ENCODE measurements around the gene B4GALNT2. TPM values are rescaled to one million over a fixed set of nuclear protein-coding genes. Genes with fewer than 3 reads are reported as not detected.
"Not testable (repeated sequence)": the region's sequence is repeated elsewhere in the genome, so short reads cannot be mapped to it uniquely, and the experiment has no call there.

The B4GALNT2 gene
- total RNA-seq, 1 experiment from 2014 or later, result not detected

- H3K9me3 ChIP-seq (ENCODE audit: low read depth, low read length, poor library complexity, severe bottlenecking), result no peaks in the 10 kb centered on the region
- CTCF ChIA-PET, result no interaction called here
- no peak for DNase-seq (ENCODE audit: low spot score)
- H3K4me1 ChIP-seq (ENCODE audit: insufficient read depth, low read length, poor library complexity, severe bottlenecking), result no peaks in the 10 kb centered on the region
- BruUV-seq (replicated peaks), result no TSS peak
- no peaks in the 10 kb centered on the region for H3K27me3 ChIP-seq (replicated peaks; ENCODE audit: insufficient read depth, low read depth, low read length, poor library complexity)
- intact Hi-C loops (cut with micrococcal nuclease; ENCODE audit: unreplicated experiment), result no loop called here
- POLR2A ChIA-PET (ENCODE audit: low non-redundant PET), result no interaction called here
- no peak overlapping the region for H3K27ac ChIP-seq (ENCODE audit: low read depth, low read length, poor library complexity, severe bottlenecking)
- H3K4me3 ChIP-seq (ENCODE audit: low read depth, low read length, poor library complexity, severe bottlenecking), result no peak overlapping the region
- TF ChIP-seq EZH2 (IDR thresholded peaks at IDR 0.05; ENCODE audit: borderline replicate concordance, low read depth, low read length, poor library complexity, severe bottlenecking) (no peak), CTCF (conservative IDR thresholded peaks at IDR 0.05; ENCODE audit: low read depth, low read length) (no peak)
- H3K36me3 ChIP-seq (ENCODE audit: insufficient read depth, low read length, poor library complexity, severe bottlenecking), result no peaks in the 10 kb centered on the region
Observed at GRCh38 chr17:49093131-49093530, 39.4 kb upstream of the B4GALNT2 start.

- Histone ChIP-seq H3K4me1 (ENCODE audit: insufficient read depth, low read length, poor library complexity, severe bottlenecking) (no peaks in the 10 kb centered on the region), H3K27me3 (replicated peaks; ENCODE audit: insufficient read depth, low read depth, low read length, poor library complexity) (no peaks in the 10 kb centered on the region), H3K36me3 (ENCODE audit: insufficient read depth, low read length, poor library complexity, severe bottlenecking) (no peaks in the 10 kb centered on the region), H3K9me3 (ENCODE audit: low read depth, low read length, poor library complexity, severe bottlenecking) (no peaks in the 10 kb centered on the region), H3K27ac (ENCODE audit: low read depth, low read length, poor library complexity, severe bottlenecking) (no peak overlapping the region), H3K4me3 (ENCODE audit: low read depth, low read length, poor library complexity, severe bottlenecking) (no peak overlapping the region)
- BruUV-seq (replicated peaks), result no TSS peak
- no peak for DNase-seq (ENCODE audit: low spot score)
- no peak for TF ChIP-seq CTCF (conservative IDR thresholded peaks at IDR 0.05; ENCODE audit: low read depth, low read length)
- TF ChIP-seq EZH2 (IDR thresholded peaks at IDR 0.05; ENCODE audit: borderline replicate concordance, low read depth, low read length, poor library complexity, severe bottlenecking), result no peak
- intact Hi-C loops (cut with micrococcal nuclease; ENCODE audit: unreplicated experiment), result no loop called here
- POLR2A ChIA-PET (ENCODE audit: low non-redundant PET), result no interaction called here
- CTCF ChIA-PET, result no interaction called here
Observed at GRCh38 chr17:49100601-49101000, 32.0 kb upstream of the B4GALNT2 start.

- no peak for DNase-seq (ENCODE audit: low spot score)
- Histone ChIP-seq H3K27ac (ENCODE audit: low read depth, low read length, poor library complexity, severe bottlenecking) (no peak overlapping the region), H3K36me3 (ENCODE audit: insufficient read depth, low read length, poor library complexity, severe bottlenecking) (no peaks in the 10 kb centered on the region), H3K9me3 (ENCODE audit: low read depth, low read length, poor library complexity, severe bottlenecking) (no peaks in the 10 kb centered on the region), H3K4me3 (ENCODE audit: low read depth, low read length, poor library complexity, severe bottlenecking) (no peak overlapping the region), H3K4me1 (ENCODE audit: insufficient read depth, low read length, poor library complexity, severe bottlenecking) (no peaks in the 10 kb centered on the region), H3K27me3 (replicated peaks; ENCODE audit: insufficient read depth, low read depth, low read length, poor library complexity) (no peaks in the 10 kb centered on the region)
- ChIA-PET CTCF (no interaction called here), POLR2A (ENCODE audit: low non-redundant PET) (no interaction called here)
- intact Hi-C loops (cut with micrococcal nuclease; ENCODE audit: unreplicated experiment), result no loop called here
- TF ChIP-seq CTCF (conservative IDR thresholded peaks at IDR 0.05; ENCODE audit: low read depth, low read length) (no peak), EZH2 (IDR thresholded peaks at IDR 0.05; ENCODE audit: borderline replicate concordance, low read depth, low read length, poor library complexity, severe bottlenecking) (no peak)
- no TSS peak for BruUV-seq (replicated peaks)
Observed at GRCh38 chr17:49101054-49101534, 31.5 kb upstream of the B4GALNT2 start.

- H3K27me3 ChIP-seq (replicated peaks; ENCODE audit: insufficient read depth, low read depth, low read length, poor library complexity); H3K9me3 ChIP-seq (ENCODE audit: low read depth, low read length, poor library complexity, severe bottlenecking); H3K36me3 ChIP-seq (ENCODE audit: insufficient read depth, low read length, poor library complexity, severe bottlenecking); DNase-seq (ENCODE audit: low spot score); H3K4me3 ChIP-seq (ENCODE audit: low read depth, low read length, poor library complexity, severe bottlenecking); H3K27ac ChIP-seq (ENCODE audit: low read depth, low read length, poor library complexity, severe bottlenecking); BruUV-seq (replicated peaks); H3K4me1 ChIP-seq (ENCODE audit: insufficient read depth, low read length, poor library complexity, severe bottlenecking); intact Hi-C loops (cut with micrococcal nuclease; ENCODE audit: unreplicated experiment); CTCF ChIA-PET; POLR2A ChIA-PET (ENCODE audit: low non-redundant PET): not testable (repeated sequence)
Observed at GRCh38 chr17:49103360-49103759, 29.2 kb upstream of the B4GALNT2 start.
